ENCODE measurements around the gene GATA3.

The GATA3 gene

GRCh38 chr10:8051109-8051821 is 3.2 kb upstream of the GATA3 start:
- no peak for DNase-seq (ENCODE audit: low read depth in 2 of 3, low spot score in 1 of 3)

- no peak for DNase-seq (ENCODE audit: low read depth in 2 of 3, low spot score in 1 of 3)
These were observed 2.6 kb upstream of the GATA3 start for GRCh38 chr10:8051851-8052257.

GRCh38 chr10:8052341-8052955 is 2.0 kb upstream of the GATA3 start:
- DNase-seq (ENCODE audit: low read depth in 2 of 3, low spot score in 1 of 3) = no peak

GRCh38 chr10:8052956-8053445 is 1.5 kb upstream of the GATA3 start:
- DNase-seq (ENCODE audit: low read depth in 2 of 3, low spot score in 1 of 3) = no peak

GRCh38 chr10:8053446-8054243 is 843 bp upstream of the GATA3 start:
- peak; percentile 88 to 97 (median 96) for DNase-seq (ENCODE audit: low read depth in 2 of 3, low spot score in 1 of 3)

GRCh38 chr10:8054244-8054493 is 319 bp upstream of the GATA3 start:
- DNase-seq (ENCODE audit: low read depth in 2 of 3, low spot score in 1 of 3) = no peak

- no peak for DNase-seq (ENCODE audit: low read depth in 2 of 3, low spot score in 1 of 3)
These were observed 1.2 kb downstream of the GATA3 start for GRCh38 chr10:8055420-8056349.

GRCh38 chr10:8056378-8056777 is 1.9 kb downstream of the GATA3 start:
- DNase-seq (ENCODE audit: low read depth in 2 of 3, low spot score in 1 of 3) = no peak

- DNase-seq (ENCODE audit: low read depth in 2 of 3, low spot score in 1 of 3) = no peak
These were observed 2.4 kb downstream of the GATA3 start for GRCh38 chr10:8056871-8057331.

GRCh38 chr10:8057636-8058273 is 3.3 kb downstream of the GATA3 start:
- DNase-seq (ENCODE audit: low read depth in 2 of 3, low spot score in 1 of 3) = no peak

- DNase-seq (ENCODE audit: low read depth in 2 of 3, low spot score in 1 of 3) = no peak
These were observed 4.0 kb downstream of the GATA3 start for GRCh38 chr10:8058274-8059111.

- DNase-seq (ENCODE audit: low read depth in 2 of 3, low spot score in 1 of 3) = no peak
These were observed 4.9 kb downstream of the GATA3 start for GRCh38 chr10:8059191-8059936.

GRCh38 chr10:8060010-8060703 is 5.7 kb downstream of the GATA3 start:
- peak in 2 of 3 donors; percentile 70 to 76 for DNase-seq (ENCODE audit: low read depth in 2 of 3, low spot score in 1 of 3)

GRCh38 chr10:8060704-8061121 is 6.2 kb downstream of the GATA3 start:
- DNase-seq (ENCODE audit: low read depth in 2 of 3, low spot score in 1 of 3) = no peak

GRCh38 chr10:8061274-8062211 is 7.1 kb downstream of the GATA3 start:
- no peak for DNase-seq (ENCODE audit: low read depth in 2 of 3, low spot score in 1 of 3)

GRCh38 chr10:8063128-8063908 is 8.8 kb downstream of the GATA3 start:
- DNase-seq (ENCODE audit: low read depth in 2 of 3, low spot score in 1 of 3) = no peak
